Activated naive CD8-positive, alpha-beta T cell (primary cell): ENCODE measurements around the gene IL17RD.

Experiments
- H3K27ac Mint-ChIP-seq: one replicate; pipeline ENCODE4 v1.8.0; 2021; ENCODE audit warnings: mixed read lengths
- H3K27me3 Mint-ChIP-seq: one replicate; pipeline ENCODE4 v1.8.0; 2021; ENCODE audit warnings: mixed read lengths
- H3K36me3 Mint-ChIP-seq: one replicate; pipeline ENCODE4 v1.8.0; 2021; ENCODE audit warnings: mixed read lengths
- H3K4me1 Mint-ChIP-seq: one replicate; pipeline ENCODE4 v1.8.0; 2021; ENCODE audit warnings: low read depth, mixed read lengths
- H3K4me3 Mint-ChIP-seq: one replicate; pipeline ENCODE4 v1.8.0; 2021; ENCODE audit warnings: mild to moderate bottlenecking, mixed read lengths
- H3K9me3 Mint-ChIP-seq: one replicate; pipeline ENCODE4 v1.8.0; 2021; ENCODE audit warnings: low read depth, mixed read lengths

IL17RD gene

GRCh38 chr3:57063032-57063431, 102.1 kb downstream of the IL17RD start:
- Mint-ChIP-seq H3K4me3 (no peak overlapping the region), H3K36me3 (no peaks in the 10 kb centered on the region), H3K27ac (no peak overlapping the region), H3K9me3 (no peaks in the 10 kb centered on the region), H3K4me1 (no peaks in the 10 kb centered on the region), H3K27me3 (no peaks in the 10 kb centered on the region)

GRCh38 chr3:57062101-57062631, 103.0 kb downstream of the IL17RD start:
- H3K27ac Mint-ChIP-seq = no peak overlapping the region
- no peak overlapping the region for H3K4me3 Mint-ChIP-seq
- H3K9me3 Mint-ChIP-seq = no peaks in the 10 kb centered on the region
- H3K36me3 Mint-ChIP-seq = no peaks in the 10 kb centered on the region
- no peaks in the 10 kb centered on the region for H3K4me1 Mint-ChIP-seq
- no peaks in the 10 kb centered on the region for H3K27me3 Mint-ChIP-seq

GRCh38 chr3:57061556-57061955, 103.6 kb downstream of the IL17RD start:
- Mint-ChIP-seq H3K4me1 (no peaks in the 10 kb centered on the region), H3K27ac (no peak overlapping the region), H3K4me3 (no peak overlapping the region), H3K27me3 (no peaks in the 10 kb centered on the region), H3K9me3 (no peaks in the 10 kb centered on the region), H3K36me3 (no peaks in the 10 kb centered on the region)

GRCh38 chr3:57060089-57060821, 104.9 kb downstream of the IL17RD start, which contains the start of gene SPATA12:
Gene SPATA12 (plus strand): TSS chr3:57060664. CDS start chr3:57073695, 13,031 bp downstream.
- Mint-ChIP-seq H3K27me3 (peaks cover 1% of the 10 kb centered on the region), H3K4me1 (no peaks in the 10 kb centered on the region), H3K27ac (no peak within 1 kb of the TSS), H3K4me3 (no peak within 1 kb of the TSS), H3K9me3 (no peaks in the 10 kb centered on the region), H3K36me3 (no peaks in the 10 kb centered on the region)

GRCh38 chr3:57059411-57059810, 105.7 kb downstream of the IL17RD start:
- Mint-ChIP-seq H3K36me3 (no peaks in the 10 kb centered on the region), H3K27me3 (peaks cover 1% of the 10 kb centered on the region), H3K4me3 (no peak overlapping the region), H3K4me1 (no peaks in the 10 kb centered on the region), H3K9me3 (no peaks in the 10 kb centered on the region), H3K27ac (no peak overlapping the region)

- H3K4me3 Mint-ChIP-seq = no peak overlapping the region
- H3K27ac Mint-ChIP-seq = no peak overlapping the region
- no peaks in the 10 kb centered on the region for H3K36me3 Mint-ChIP-seq
- H3K27me3 Mint-ChIP-seq = peaks cover 1% of the 10 kb centered on the region
- no peaks in the 10 kb centered on the region for H3K4me1 Mint-ChIP-seq
- H3K9me3 Mint-ChIP-seq = no peaks in the 10 kb centered on the region
These were observed 107.8 kb downstream of the IL17RD start for GRCh38 chr3:57057351-57057750.

- Mint-ChIP-seq H3K27ac (no peak overlapping the region), H3K4me3 (no peak overlapping the region), H3K4me1 (no peaks in the 10 kb centered on the region), H3K9me3 (no peaks in the 10 kb centered on the region), H3K36me3 (no peaks in the 10 kb centered on the region), H3K27me3 (peaks cover 1% of the 10 kb centered on the region)
These were observed 112.0 kb downstream of the IL17RD start for GRCh38 chr3:57053122-57053521.

- peaks cover 1% of the 10 kb centered on the region for H3K27me3 Mint-ChIP-seq
- H3K9me3 Mint-ChIP-seq = no peaks in the 10 kb centered on the region
- no peaks in the 10 kb centered on the region for H3K36me3 Mint-ChIP-seq
- no peaks in the 10 kb centered on the region for H3K4me1 Mint-ChIP-seq
- H3K4me3 Mint-ChIP-seq = no peak overlapping the region
- H3K27ac Mint-ChIP-seq = no peak overlapping the region
These were observed 112.5 kb downstream of the IL17RD start for GRCh38 chr3:57052662-57053061.

- H3K4me3 Mint-ChIP-seq = no peak overlapping the region
- peaks cover 1% of the 10 kb centered on the region for H3K27me3 Mint-ChIP-seq
- H3K4me1 Mint-ChIP-seq = no peaks in the 10 kb centered on the region
- H3K9me3 Mint-ChIP-seq = no peaks in the 10 kb centered on the region
- H3K36me3 Mint-ChIP-seq = no peaks in the 10 kb centered on the region
- no peak overlapping the region for H3K27ac Mint-ChIP-seq
These were observed 116.4 kb downstream of the IL17RD start for GRCh38 chr3:57048728-57049127.

- Mint-ChIP-seq H3K36me3 (no peaks in the 10 kb centered on the region), H3K27me3 (peaks cover 1% of the 10 kb centered on the region), H3K9me3 (no peaks in the 10 kb centered on the region), H3K4me1 (no peaks in the 10 kb centered on the region), H3K4me3 (no peak overlapping the region), H3K27ac (no peak overlapping the region)
These were observed 117.0 kb downstream of the IL17RD start for GRCh38 chr3:57048052-57048671.

- Mint-ChIP-seq H3K9me3 (no peaks in the 10 kb centered on the region), H3K36me3 (no peaks in the 10 kb centered on the region), H3K4me1 (no peaks in the 10 kb centered on the region), H3K4me3 (no peak overlapping the region), H3K27me3 (peaks cover 1% of the 10 kb centered on the region), H3K27ac (no peak overlapping the region)
These were observed 118.9 kb downstream of the IL17RD start for GRCh38 chr3:57046101-57046765.

GRCh38 chr3:57043518-57043917, 121.6 kb downstream of the IL17RD start:
- Mint-ChIP-seq H3K27ac (no peak overlapping the region), H3K9me3 (no peaks in the 10 kb centered on the region), H3K4me1 (no peaks in the 10 kb centered on the region), H3K36me3 (no peaks in the 10 kb centered on the region), H3K27me3 (peaks cover 4% of the 10 kb centered on the region), H3K4me3 (no peak overlapping the region)

- Mint-ChIP-seq H3K9me3 (no peaks in the 10 kb centered on the region), H3K4me1 (no peaks in the 10 kb centered on the region), H3K27me3 (peaks cover 3% of the 10 kb centered on the region), H3K4me3 (no peak overlapping the region), H3K27ac (no peak overlapping the region), H3K36me3 (no peaks in the 10 kb centered on the region)
These were observed 123.5 kb downstream of the IL17RD start for GRCh38 chr3:57041674-57042073.
